K562 (cell line): ENCODE data around the gene TMEM139. TPM values are rescaled to one million over a fixed set of nuclear protein-coding genes. Genes with fewer than 3 reads are reported as not detected.
A peak's percentile ranks its signal among the peaks of the same experiment; 100 is the strongest.

Experiments used
- ATAC-seq: fragments of 200-7000 bp; cut with Tn5 transposase; 3 replicates; pipeline ENCODE4 v1.9.1; 2020; ENCODE audit warnings: moderate library complexity
- BruUV-seq: library from RNA; stranded (reverse); fragments of 400-500 nt; replicated peaks from 2 replicates; lab custom pipeline; 2021; lab: Mats Ljungman, UMichigan
- CTCF ChIA-PET: fragments of 300-600 bp; formaldehyde crosslinking; extraction: SDS; loops from one replicate; lab custom pipeline; 2021; ENCODE audit warnings: low intra/inter-chr PET ratio; lab: Yijun Ruan, JAX
- POLR2A ChIA-PET: fragments of 300-600, 350-650 bp; sonication (Branson Sonifier 250); formaldehyde crosslinking; extraction: SDS; loops from one replicate; lab custom pipeline; 2021; ENCODE audit warnings: antibody characterized with exemption, inconsistent platforms; lab: Yijun Ruan, JAX
- DNase-seq, 4 experiments: peaks; one replicate each; pipeline versions ENCODE4 v3.0.0 to v3.0.0-alpha.2; 2011 to 2018; ENCODE audit warnings: low spot score in 3 of 4, mixed read lengths in 3 of 4; ENCODE audit errors: extremely low read depth in 1 of 4
- FAIRE-seq: peaks from 2 replicates; lab custom pipeline; 2011; peaks lifted over from hg19 to GRCh38; lab: Jason Lieb, UNC
- H2AFZ ChIP-seq: 2 replicates; pipeline ENCODE4 v1.6.0; 2011; ENCODE audit warnings: low read depth, low read length, control low read depth, inconsistent platforms
- H3K27ac ChIP-seq: fragments of 200-600 bp; 3 replicates; pipeline ENCODE4 v1.8.0; 2011; ENCODE audit warnings: low read depth, mild to moderate bottlenecking, control low read depth, inconsistent platforms, low read length, moderate library complexity, mixed read lengths; ENCODE audit errors: extremely low read depth
- H3K27me3 ChIP-seq, 2 experiments: fragments of 300-600 bp in 1 of 2; 2 replicates in 1 of 2; 3 replicates in 1 of 2; pipeline versions ENCODE4 v1.6.0 to v1.8.0; 2011; ENCODE audit warnings: inconsistent platforms in 2 of 2, low read length in 2 of 2, mild to moderate bottlenecking in 1 of 2, mixed read lengths in 1 of 2, moderate library complexity in 1 of 2; ENCODE audit not compliant: control insufficient read depth in 2 of 2, insufficient read depth in 2 of 2
- H3K36me3 ChIP-seq: fragments of 300-600 bp; 3 replicates; pipeline ENCODE4 v1.8.0; 2011; ENCODE audit warnings: mild to moderate bottlenecking, low read length, inconsistent platforms; ENCODE audit not compliant: control insufficient read depth, insufficient read depth
- H3K4me1 ChIP-seq, 2 experiments: fragments of 200-600 bp in 1 of 2; replicated peaks in 1 of 2; 2 replicates in 1 of 2; 3 replicates in 1 of 2; pipeline versions ENCODE4 v1.5.1 to v1.8.0; 2011; ENCODE audit warnings: inconsistent platforms in 2 of 2, low read length in 2 of 2, mild to moderate bottlenecking in 1 of 2, mixed read lengths in 1 of 2, moderate library complexity in 1 of 2; ENCODE audit not compliant: control insufficient read depth in 2 of 2, insufficient read depth in 2 of 2
- H3K4me2 ChIP-seq: 2 replicates; pipeline ENCODE4 v1.6.1; 2011; ENCODE audit warnings: low read length, control low read depth, inconsistent platforms, mixed read lengths; ENCODE audit not compliant: insufficient read depth
- H3K4me3 ChIP-seq: fragments of 200-600 bp; sonication (generic), shearing (Covaris generic); 2 replicates; pipeline ENCODE4 v1.5.1; 2016; ENCODE audit warnings: control low read depth, inconsistent platforms
- H3K79me2 ChIP-seq: fragments of 200-600 bp; 3 replicates; pipeline ENCODE4 v1.8.0; 2011; ENCODE audit warnings: low read length, inconsistent platforms; ENCODE audit not compliant: control insufficient read depth, insufficient read depth
- H3K9ac ChIP-seq, 2 experiments: 2 replicates each; pipeline versions ENCODE4 v1.6.0 to v1.6.1; 2011; ENCODE audit warnings: low read depth in 2 of 2, low read length in 2 of 2, control low read depth in 1 of 2, inconsistent platforms in 1 of 2, mild to moderate bottlenecking in 1 of 2, mixed read lengths in 1 of 2; ENCODE audit not compliant: insufficient read depth in 1 of 2
- H3K9me1 ChIP-seq: one replicate; pipeline ENCODE4 v1.6.0; 2011; ENCODE audit warnings: inconsistent platforms, mild to moderate bottlenecking, low read length, moderate library complexity; ENCODE audit not compliant: control insufficient read depth, insufficient read depth
- H3K9me3 ChIP-seq: replicated peaks from 2 replicates; pipeline ENCODE4 v1.5.1; 2011; ENCODE audit warnings: low read depth, low read length, inconsistent platforms; ENCODE audit not compliant: control insufficient read depth, insufficient read depth
- H4K20me1 ChIP-seq: replicated peaks from 2 replicates; pipeline ENCODE4 v1.6.1; 2011; ENCODE audit warnings: low read length, inconsistent platforms, mixed read lengths; ENCODE audit not compliant: control insufficient read depth, insufficient read depth
- DMBX1 ChIP-seq: fragments of 250-450 bp; sonication (Bioruptor Pico); IDR thresholded peaks from 2 replicates; pipeline ENCODE4 v1.8.0; 2022; ENCODE audit warnings: inconsistent platforms, mild to moderate bottlenecking, moderate library complexity, borderline replicate concordance
- PCBP1 ChIP-seq: fragments of 200-400 bp; formaldehyde crosslinking; IDR thresholded peaks from 2 replicates; pipeline ENCODE4 v1.6.1; 2018; ENCODE audit warnings: mild to moderate bottlenecking, low read depth, low read length; ENCODE audit not compliant: poor library complexity, severe bottlenecking
- PCBP2 ChIP-seq: fragments of 200-400 bp; formaldehyde crosslinking; IDR thresholded peaks from 2 replicates; pipeline ENCODE4 v1.6.1; 2018; ENCODE audit warnings: low read length, low read depth, mild to moderate bottlenecking, moderate library complexity; ENCODE audit not compliant: poor library complexity, severe bottlenecking
- RBM25 ChIP-seq: fragments of 200-400 bp; formaldehyde crosslinking; IDR thresholded peaks from 2 replicates; pipeline ENCODE4 v1.6.1; 2018; ENCODE audit warnings: low read length, low read depth, moderate library complexity; ENCODE audit not compliant: severe bottlenecking
- ZNF583 ChIP-seq: fragments of 250-450 bp; sonication (Bioruptor Pico); IDR thresholded peaks from 2 replicates; pipeline ENCODE4 v1.4.0; 2020
- WGBS: fragments of 100-300 bp; shearing (Covaris generic); methylation state at CpG from one replicate; pipeline ENCODE4 v1.1.6; 2016; ENCODE audit warnings: low coverage, mixed read lengths; ENCODE audit not compliant: insufficient coverage; ENCODE audit errors: missing lambda C conversion rate; 5-methylcytosine and 5-hydroxymethylcytosine counted together
- in situ Hi-C: fragments of 300-500 bp; cut with MboI; formaldehyde crosslinking; loops from 4 replicates; pipeline ENCODE4 v1.15.0; 2018; ENCODE audit warnings: inconsistent platforms, mixed read lengths
- intact Hi-C: fragments of 100-400 bp; cut with micrococcal nuclease; formaldehyde crosslinking; loops from 2 replicates; pipeline ENCODE4 v1.14.2; 2022
- polyA plus RNA-seq, 8 experiments: library from polyadenylated mRNA; depleted of rRNA in 4 of 8; stranded (reverse) in 5 of 8; unstranded in 3 of 8; fragments of >200 nt; fragmentation: Nextera tagmentation in 2 of 8; fragmentation: Illumina TruSeq in 1 of 8; extraction: Ambion mirVana in 2 of 8; extraction: Trizol in 1 of 8; gene quantifications; 2 replicates each; pipeline versions ENCODE4 v1.2.1 to v1.2.3, GENCODE V29; 2011 to 2014; ENCODE audit warnings: inconsistent platforms in 1 of 8, missing spikeins in 1 of 8
- total RNA-seq, 7 experiments: library from RNA; depleted of rRNA in 6 of 7; stranded (reverse); fragments of >200 nt in 6 of 7; fragmentation: Illumina TruSeq in 2 of 7; extraction: Trizol in 2 of 7; gene quantifications; 2 replicates each; pipeline versions ENCODE4 v1.2.1 to v1.2.3, GENCODE V29; 2011 to 2021; ENCODE audit warnings: low replicate concordance in 1 of 7
- TF ChIP-seq, protein P1 (sequence below): IDR thresholded peaks from 2 replicates; pipeline ENCODE4 v1.6.1; 2016; ENCODE audit warnings: missing genetic modification characterization, missing compliant biosample characterization
- TF ChIP-seq, protein P2 (sequence below): fragments of 250-450 bp; sonication (Bioruptor Pico); IDR thresholded peaks from 2 replicates; pipeline ENCODE4 v1.9.0; 2021; ENCODE audit warnings: mild to moderate bottlenecking

The TMEM139 gene
- total and polyA plus RNA-seq, 9 of the 15 experiments (the other 6 are each of a cell fraction or from before 2014, with no cell fraction given) = 0.27 to 1.8 (median 0.79) TPM

DNA sequence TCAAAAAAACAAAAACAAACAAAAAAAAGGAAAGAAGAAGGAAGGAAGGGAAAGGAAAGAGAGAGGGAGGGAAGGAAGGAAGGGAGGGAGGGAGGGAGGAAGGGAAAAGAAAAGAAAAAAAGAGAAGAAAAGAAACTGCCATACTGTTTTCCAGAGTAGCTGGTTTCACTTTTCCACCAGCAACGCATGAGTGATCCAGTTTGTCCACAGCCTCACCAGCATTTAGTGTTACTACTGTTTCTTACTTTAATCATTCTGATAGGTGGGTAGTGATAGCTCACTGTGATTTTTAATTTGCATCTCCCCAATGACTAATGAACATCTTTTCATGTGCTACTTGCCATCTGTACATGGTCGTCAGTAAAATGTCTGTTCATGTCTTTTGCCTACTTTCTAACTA, 11.9 kb upstream of the TMEM139 start:
- Histone ChIP-seq H4K20me1 (0 out of 2 replicates have a peak, but pooled peaks cover 4% of the 10 kb centered on the region), H3K9me3 (no peaks in the 10 kb centered on the region), H3K4me2 (no peak overlapping the region), H3K27ac (no peak overlapping the region), H3K4me3 (no peak overlapping the region), H3K27me3 (no peaks in the 10 kb centered on the region), H3K9me1 (no peaks in the 10 kb centered on the region), H3K36me3 (peaks cover 23% of the 10 kb centered on the region; the same call in 2 of the 3 replicates), H3K79me2 (no peaks in the 10 kb centered on the region), H3K4me1 (peaks cover 7 to 8% of the 10 kb centered on the region in 2 experiments; a peak in 3 of 5 replicates), H2AFZ (no peak overlapping the region), H3K9ac (no peak overlapping the region)
- intact Hi-C loops = no loop called here
- no TSS peak for BruUV-seq
- ATAC-seq (no peak), DNase-seq (no peak), FAIRE-seq (no peak)
- in situ Hi-C loops = no loop called here
- ChIA-PET POLR2A (interaction anchor here (0.7 to 1.3 kb wide), 3 partner anchors 8 to 115 kb away, joined by 3 to 9 read pairs (median 4); partner anchors contain the start of gene GSTK1), CTCF (no interaction called here)
- 57% methylated on average over 2 of the region's 2 CpGs for WGBS
- TF ChIP-seq, protein P1, sequence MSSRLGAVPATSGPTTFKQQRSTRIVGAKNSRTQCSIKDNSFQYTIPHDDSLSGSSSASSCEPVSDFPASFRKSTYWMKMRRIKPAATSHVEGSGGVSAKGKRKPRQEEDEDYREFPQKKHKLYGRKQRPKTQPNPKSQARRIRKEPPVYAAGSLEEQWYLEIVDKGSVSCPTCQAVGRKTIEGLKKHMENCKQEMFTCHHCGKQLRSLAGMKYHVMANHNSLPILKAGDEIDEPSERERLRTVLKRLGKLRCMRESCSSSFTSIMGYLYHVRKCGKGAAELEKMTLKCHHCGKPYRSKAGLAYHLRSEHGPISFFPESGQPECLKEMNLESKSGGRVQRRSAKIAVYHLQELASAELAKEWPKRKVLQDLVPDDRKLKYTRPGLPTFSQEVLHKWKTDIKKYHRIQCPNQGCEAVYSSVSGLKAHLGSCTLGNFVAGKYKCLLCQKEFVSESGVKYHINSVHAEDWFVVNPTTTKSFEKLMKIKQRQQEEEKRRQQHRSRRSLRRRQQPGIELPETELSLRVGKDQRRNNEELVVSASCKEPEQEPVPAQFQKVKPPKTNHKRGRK (tag) = peak; percentile 58
- TF ChIP-seq PCBP2 (peak; percentile 90), DMBX1 (no peak), RBM25 (peak; percentile 90), PCBP1 (peak; percentile 76), ZNF583 (CRISPR knock-in tag) (no peak)
- TF ChIP-seq, protein P2, sequence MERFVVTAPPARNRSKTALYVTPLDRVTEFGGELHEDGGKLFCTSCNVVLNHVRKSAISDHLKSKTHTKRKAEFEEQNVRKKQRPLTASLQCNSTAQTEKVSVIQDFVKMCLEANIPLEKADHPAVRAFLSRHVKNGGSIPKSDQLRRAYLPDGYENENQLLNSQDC = no peak
